SJSA1 (cell line): ENCODE results near the gene INAFM1. TPM values are rescaled to one million over a fixed set of nuclear protein-coding genes. Genes with fewer than 3 reads are reported as not detected.
"Not testable (repeated sequence)": the region's sequence is repeated elsewhere in the genome, so short reads cannot be mapped to it uniquely, and the experiment has no call there.

Experiments
- DNase-seq, 2 experiments: peaks; one replicate each; pipeline ENCODE4 v3.0.0-alpha.2; 2015 to 2020; ENCODE audit warnings: low spot score in 2 of 2, low read depth in 1 of 2
- H3K27ac ChIP-seq: fragments of 250-450 bp; sonication (Bioruptor Pico); 2 replicates; pipeline ENCODE4 v1.5.1; 2020; ENCODE audit warnings: mild to moderate bottlenecking, moderate library complexity
- H3K27me3 ChIP-seq: fragments of 250-450 bp; sonication (Bioruptor Pico); replicated peaks from 2 replicates; pipeline ENCODE4 v1.5.1; 2020; ENCODE audit warnings: mild to moderate bottlenecking, moderate library complexity
- H3K36me3 ChIP-seq: fragments of 250-450 bp; sonication (Bioruptor Pico); 2 replicates; pipeline ENCODE4 v1.5.1; 2020; ENCODE audit warnings: mild to moderate bottlenecking
- H3K4me1 ChIP-seq: fragments of 250-450 bp; sonication (Bioruptor Pico); replicated peaks from 2 replicates; pipeline ENCODE4 v1.6.1; 2021; ENCODE audit warnings: mild to moderate bottlenecking
- H3K4me3 ChIP-seq: fragments of 250-450 bp; sonication (Bioruptor Pico); 2 replicates; pipeline ENCODE4 v1.5.1; 2020; ENCODE audit warnings: mild to moderate bottlenecking
- H3K9me3 ChIP-seq: fragments of 250-450 bp; sonication (Bioruptor Pico); replicated peaks from 2 replicates; pipeline ENCODE4 v1.5.1; 2020; ENCODE audit warnings: mild to moderate bottlenecking
- total RNA-seq: library from RNA; depleted of rRNA; stranded (reverse); fragments of >200 nt; shearing (Covaris generic); gene quantifications from 2 replicates; pipeline ENCODE4 v1.2.3, GENCODE V29; 2014

Gene INAFM1
- total RNA-seq, 1 experiment from 2014 or later, result 2.5 TPM

- Histone ChIP-seq H3K27ac (no peak overlapping the region), H3K4me3 (no peak overlapping the region), H3K36me3 (no peaks in the 10 kb centered on the region), H3K4me1 (no peaks in the 10 kb centered on the region), H3K9me3 (no peaks in the 10 kb centered on the region), H3K27me3 (no peaks in the 10 kb centered on the region)
- DNase-seq, result peak; percentile 57 to 85
Measured at GRCh38 chr19:47296036-47296435, 21.4 kb downstream of the INAFM1 start.

GRCh38 chr19:47300867-47301266 is 26.2 kb downstream of the INAFM1 start:
- not testable (repeated sequence) for H3K27me3 ChIP-seq, H3K4me1 ChIP-seq, H3K4me3 ChIP-seq, DNase-seq, H3K9me3 ChIP-seq, H3K36me3 ChIP-seq, H3K27ac ChIP-seq

GRCh38 chr19:47302249-47302648 is 27.6 kb downstream of the INAFM1 start:
- Histone ChIP-seq H3K4me3 (no peak overlapping the region), H3K4me1 (no peaks in the 10 kb centered on the region), H3K27ac (no peak overlapping the region), H3K9me3 (no peaks in the 10 kb centered on the region), H3K36me3 (no peaks in the 10 kb centered on the region), H3K27me3 (no peaks in the 10 kb centered on the region)
- no peak for DNase-seq

- no peaks in the 10 kb centered on the region for H3K36me3 ChIP-seq
- H3K4me3 ChIP-seq, result no peak overlapping the region
- H3K4me1 ChIP-seq, result no peaks in the 10 kb centered on the region
- no peaks in the 10 kb centered on the region for H3K9me3 ChIP-seq
- H3K27ac ChIP-seq, result no peak overlapping the region
- no peak for DNase-seq
- no peaks in the 10 kb centered on the region for H3K27me3 ChIP-seq
Measured at GRCh38 chr19:47303966-47304365, 29.3 kb downstream of the INAFM1 start.

GRCh38 chr19:47305309-47305751 is 30.6 kb downstream of the INAFM1 start:
- peak; percentile 74 to 84 for DNase-seq
- H3K36me3 ChIP-seq, result no peaks in the 10 kb centered on the region
- no peaks in the 10 kb centered on the region for H3K4me1 ChIP-seq
- H3K27me3 ChIP-seq, result no peaks in the 10 kb centered on the region
- no peak overlapping the region for H3K4me3 ChIP-seq
- no peaks in the 10 kb centered on the region for H3K9me3 ChIP-seq
- no peak overlapping the region for H3K27ac ChIP-seq

GRCh38 chr19:47306303-47306702 is 31.6 kb downstream of the INAFM1 start:
- H3K27ac ChIP-seq, result no peak overlapping the region
- H3K36me3 ChIP-seq, result no peaks in the 10 kb centered on the region
- DNase-seq, result no peak
- no peaks in the 10 kb centered on the region for H3K27me3 ChIP-seq
- H3K9me3 ChIP-seq, result no peaks in the 10 kb centered on the region
- H3K4me1 ChIP-seq, result no peaks in the 10 kb centered on the region
- no peak overlapping the region for H3K4me3 ChIP-seq

GRCh38 chr19:47309038-47309437 is 34.4 kb downstream of the INAFM1 start:
- Histone ChIP-seq H3K36me3 (no peaks in the 10 kb centered on the region), H3K4me1 (no peaks in the 10 kb centered on the region), H3K27ac (no peak overlapping the region), H3K9me3 (no peaks in the 10 kb centered on the region), H3K4me3 (no peak overlapping the region), H3K27me3 (no peaks in the 10 kb centered on the region)
- no peak for DNase-seq

GRCh38 chr19:47309608-47310007 is 34.9 kb downstream of the INAFM1 start, which contains the start of gene C5AR1:
Gene C5AR1, plus strand, starts transcription at chr19:47309861. Its CDS starts 35 bp downstream, at chr19:47309896.
- no peaks in the 10 kb centered on the region for H3K4me1 ChIP-seq
- H3K36me3 ChIP-seq, result no peaks in the 10 kb centered on the region
- H3K4me3 ChIP-seq, result no peak within 1 kb of the TSS
- H3K9me3 ChIP-seq, result no peaks in the 10 kb centered on the region
- H3K27ac ChIP-seq, result no peak within 1 kb of the TSS
- H3K27me3 ChIP-seq, result no peaks in the 10 kb centered on the region
- DNase-seq, result no peak

- Histone ChIP-seq H3K36me3 (no peaks in the 10 kb centered on the region), H3K27me3 (no peaks in the 10 kb centered on the region), H3K4me3 (no peak overlapping the region), H3K9me3 (no peaks in the 10 kb centered on the region), H3K27ac (no peak overlapping the region), H3K4me1 (peaks cover 4% of the 10 kb centered on the region)
- DNase-seq, result no peak
Measured at GRCh38 chr19:47310323-47310722, 35.6 kb downstream of the INAFM1 start.

GRCh38 chr19:47310819-47311218 is 36.1 kb downstream of the INAFM1 start:
- Histone ChIP-seq H3K4me1 (peaks cover 8% of the 10 kb centered on the region), H3K9me3 (no peaks in the 10 kb centered on the region), H3K4me3 (no peak overlapping the region), H3K36me3 (no peaks in the 10 kb centered on the region), H3K27ac (no peak overlapping the region), H3K27me3 (no peaks in the 10 kb centered on the region)
- DNase-seq, result no peak

GRCh38 chr19:47312366-47313006 is 37.8 kb downstream of the INAFM1 start:
- Histone ChIP-seq H3K27ac (no peak overlapping the region), H3K9me3 (no peaks in the 10 kb centered on the region), H3K36me3 (no peaks in the 10 kb centered on the region), H3K4me1 (peaks cover 8% of the 10 kb centered on the region), H3K4me3 (no peak overlapping the region), H3K27me3 (no peaks in the 10 kb centered on the region)
- DNase-seq, result no peak

GRCh38 chr19:47313754-47314295 is 39.1 kb downstream of the INAFM1 start:
- no peaks in the 10 kb centered on the region for H3K27me3 ChIP-seq
- H3K4me3 ChIP-seq, result no peak overlapping the region
- no peaks in the 10 kb centered on the region for H3K9me3 ChIP-seq
- DNase-seq, result no peak
- no peak overlapping the region for H3K27ac ChIP-seq
- no peaks in the 10 kb centered on the region for H3K36me3 ChIP-seq
- peaks cover 8% of the 10 kb centered on the region for H3K4me1 ChIP-seq

- peak; percentile 79 to 90 for DNase-seq
- H3K27ac ChIP-seq, result peak overlapping the region; percentile 47
- peaks cover 8% of the 10 kb centered on the region for H3K4me1 ChIP-seq
- no peaks in the 10 kb centered on the region for H3K27me3 ChIP-seq
- no peak overlapping the region for H3K4me3 ChIP-seq
- no peaks in the 10 kb centered on the region for H3K36me3 ChIP-seq
- H3K9me3 ChIP-seq, result no peaks in the 10 kb centered on the region
Measured at GRCh38 chr19:47315125-47315821, 40.6 kb downstream of the INAFM1 start.

GRCh38 chr19:47316513-47316912 is 41.8 kb downstream of the INAFM1 start:
- no peak for DNase-seq
- H3K4me1 ChIP-seq, result peaks cover 8% of the 10 kb centered on the region
- H3K27ac ChIP-seq, result no peak overlapping the region
- H3K4me3 ChIP-seq, result no peak overlapping the region
- H3K9me3 ChIP-seq, result no peaks in the 10 kb centered on the region
- H3K27me3 ChIP-seq, result no peaks in the 10 kb centered on the region
- H3K36me3 ChIP-seq, result no peaks in the 10 kb centered on the region
